IMR-90 (cell line): Measurements from ENCODE around the gene CADM2. TPM values are rescaled to one million over a fixed set of nuclear protein-coding genes. Genes with fewer than 3 reads are reported as not detected.

Source experiments
- ATAC-seq: fragments of 200-7000 bp; cut with Tn5 transposase; 2 replicates; pipeline ENCODE4 v1.9.1; 2020; ENCODE audit warnings: low read depth, mild to moderate bottlenecking, moderate library complexity
- BruUV-seq: library from RNA; stranded (reverse); fragments of 400-500 nt; replicated peaks from 2 replicates; lab custom pipeline; 2021; lab: Mats Ljungman, UMichigan
- CTCF ChIA-PET: fragments of 300-600 bp; formaldehyde crosslinking; extraction: SDS; loops from one replicate; lab custom pipeline; 2021; ENCODE audit warnings: antibody characterized with exemption; lab: Yijun Ruan, JAX
- POLR2A ChIA-PET: fragments of 300-600 bp; sonication (Branson Sonifier 250); formaldehyde crosslinking; loops from one replicate; lab custom pipeline; 2022; ENCODE audit warnings: antibody characterized with exemption; ENCODE audit not compliant: unreplicated experiment; lab: Charles Lee
- DNase-seq: peaks from one replicate; pipeline ENCODE4 v3.0.0; 2013
- H2AFZ ChIP-seq: replicated peaks from 2 replicates; pipeline ENCODE3; 2013; ENCODE audit warnings: low read length, mild to moderate bottlenecking; ENCODE audit not compliant: poor library complexity
- H2AK5ac ChIP-seq: 2 replicates; pipeline ENCODE4 v1.6.1; 2013; ENCODE audit warnings: low read depth, low read length, inconsistent platforms
- H2AK9ac ChIP-seq: replicated peaks from 2 replicates; pipeline ENCODE3; 2013; ENCODE audit warnings: mild to moderate bottlenecking, low read depth, low read length, moderate library complexity; ENCODE audit not compliant: poor library complexity
- H2BK120ac ChIP-seq: 2 replicates; pipeline ENCODE4 v1.6.1; 2013; ENCODE audit warnings: low read depth, low read length, inconsistent platforms
- H2BK15ac ChIP-seq: 3 replicates; pipeline ENCODE4 v1.6.1; 2013; ENCODE audit warnings: low read depth, low read length, inconsistent platforms
- H2BK20ac ChIP-seq: 2 replicates; pipeline ENCODE4 v1.6.1; 2013; ENCODE audit warnings: low read depth, mild to moderate bottlenecking, inconsistent platforms, low read length, moderate library complexity
- H2BK5ac ChIP-seq: 2 replicates; pipeline ENCODE4 v1.6.1; 2013; ENCODE audit warnings: mild to moderate bottlenecking, low read depth, low read length, inconsistent platforms; ENCODE audit not compliant: poor library complexity, severe bottlenecking
- H3K14ac ChIP-seq: replicated peaks from 2 replicates; pipeline ENCODE4 v1.6.1; 2013; ENCODE audit warnings: low read depth, low read length, inconsistent platforms
- H3K18ac ChIP-seq: 2 replicates; pipeline ENCODE4 v1.6.1; 2013; ENCODE audit warnings: low read depth, low read length, control low read depth
- H3K23ac ChIP-seq: 2 replicates; pipeline ENCODE4 v1.6.1; 2013; ENCODE audit warnings: low read depth, low read length, inconsistent platforms
- H3K27ac ChIP-seq: 2 replicates; pipeline ENCODE4 v1.5.1; 2013; ENCODE audit warnings: mild to moderate bottlenecking, control low read depth, low read length; ENCODE audit not compliant: insufficient read depth
- H3K27me3 ChIP-seq: 2 replicates; pipeline ENCODE4 v1.6.1; 2013; ENCODE audit warnings: low read length; ENCODE audit not compliant: control insufficient read depth, insufficient read depth
- H3K36me3 ChIP-seq: 2 replicates; pipeline ENCODE4 v1.6.1; 2013; ENCODE audit warnings: low read length, mixed read lengths; ENCODE audit not compliant: control insufficient read depth, insufficient read depth
- H3K4ac ChIP-seq: 2 replicates; pipeline ENCODE4 v1.6.1; 2013; ENCODE audit warnings: low read depth, low read length, inconsistent platforms
- H3K4me1 ChIP-seq: 2 replicates; pipeline ENCODE4 v1.6.1; 2013; ENCODE audit warnings: low read length, mixed read lengths; ENCODE audit not compliant: control insufficient read depth, insufficient read depth
- H3K4me2 ChIP-seq: 2 replicates; pipeline ENCODE4 v1.6.1; 2013; ENCODE audit warnings: low read depth, mild to moderate bottlenecking, control low read depth, low read length, moderate library complexity
- H3K4me3 ChIP-seq: 2 replicates; pipeline ENCODE4 v1.5.1; 2013; ENCODE audit warnings: low read depth, mild to moderate bottlenecking, control low read depth, low read length, moderate library complexity; ENCODE audit not compliant: insufficient read depth
- H3K56ac ChIP-seq: 2 replicates; pipeline ENCODE4 v1.6.1; 2013; ENCODE audit warnings: low read length, inconsistent platforms; ENCODE audit not compliant: insufficient read depth; ENCODE audit errors: extremely low read depth
- H3K79me1 ChIP-seq, 2 experiments: 2 replicates each; pipeline ENCODE4 v1.6.1; 2013; ENCODE audit warnings: low read length in 2 of 2, inconsistent platforms in 1 of 2, low read depth in 1 of 2
- H3K9ac ChIP-seq: 2 replicates; pipeline ENCODE4 v1.6.1; 2013; ENCODE audit warnings: low read depth, low read length, control low read depth
- H3K9me1 ChIP-seq: 2 replicates; pipeline ENCODE4 v1.6.1; 2013; ENCODE audit warnings: low read length, inconsistent platforms; ENCODE audit not compliant: insufficient read depth
- H3K9me3 ChIP-seq: 2 replicates; pipeline ENCODE4 v1.6.1; 2013; ENCODE audit warnings: low read length; ENCODE audit not compliant: control insufficient read depth, insufficient read depth
- H4K20me1 ChIP-seq: 2 replicates; pipeline ENCODE4 v1.6.1; 2013; ENCODE audit warnings: low read length, inconsistent platforms; ENCODE audit not compliant: insufficient read depth
- H4K5ac ChIP-seq: 2 replicates; pipeline ENCODE4 v1.6.1; 2013; ENCODE audit warnings: mild to moderate bottlenecking, low read depth, low read length, control low read depth
- H4K8ac ChIP-seq, 2 experiments: 2 replicates each; pipeline ENCODE4 v1.6.1; 2013; ENCODE audit warnings: low read depth in 2 of 2, low read length in 2 of 2, control low read depth in 1 of 2, inconsistent platforms in 1 of 2
- H4K91ac ChIP-seq: 2 replicates; pipeline ENCODE4 v1.6.1; 2013; ENCODE audit warnings: low read depth, low read length, inconsistent platforms; ENCODE audit not compliant: insufficient read depth
- BHLHE40 ChIP-seq: fragments of 150-350 bp; IDR thresholded peaks from 2 replicates; pipeline ENCODE4 v1.6.1; 2016; ENCODE audit warnings: mild to moderate bottlenecking, low read depth, low read length
- CEBPB ChIP-seq: IDR thresholded peaks from 2 replicates; pipeline ENCODE4 v1.6.1; 2012; ENCODE audit warnings: low read depth, low read length, improper control_type of control experiment
- CHD1 ChIP-seq: IDR thresholded peaks from 2 replicates; pipeline ENCODE4 v1.6.1; 2012; ENCODE audit warnings: low read depth, low read length, improper control_type of control experiment
- FOS ChIP-seq: fragments of 150-350 bp; IDR thresholded peaks from 2 replicates; pipeline ENCODE4 v1.6.1; 2016; ENCODE audit warnings: low read depth, low read length
- MAFK ChIP-seq: IDR thresholded peaks from 2 replicates; pipeline ENCODE4 v1.6.1; 2012; ENCODE audit warnings: low read depth, low read length, improper control_type of control experiment
- MAZ ChIP-seq: IDR thresholded peaks from 2 replicates; pipeline ENCODE4 v1.6.1; 2012; ENCODE audit warnings: low read depth, mild to moderate bottlenecking, low read length, improper control_type of control experiment, moderate library complexity, borderline replicate concordance
- MXI1 ChIP-seq: IDR thresholded peaks from 2 replicates; pipeline ENCODE4 v1.6.1; 2012; ENCODE audit warnings: low read depth, mild to moderate bottlenecking, low read length, moderate library complexity, borderline replicate concordance
- NFE2L2 ChIP-seq: fragments of 150-350 bp; IDR thresholded peaks from 2 replicates; pipeline ENCODE4 v1.6.1; 2016; ENCODE audit warnings: low read depth, mild to moderate bottlenecking, low read length
- POLR2A ChIP-seq: IDR thresholded peaks from 2 replicates; pipeline ENCODE4 v1.6.1; 2012; ENCODE audit warnings: mild to moderate bottlenecking, low read depth, low read length
- RAD21 ChIP-seq: IDR thresholded peaks from 2 replicates; pipeline ENCODE4 v1.6.1; 2012; ENCODE audit warnings: low read length, improper control_type of control experiment
- RCOR1 ChIP-seq: IDR thresholded peaks from 2 replicates; pipeline ENCODE4 v1.6.1; 2012; ENCODE audit warnings: mild to moderate bottlenecking, low read length, improper control_type of control experiment; ENCODE audit not compliant: insufficient replicate concordance
- RFX5 ChIP-seq: IDR thresholded peaks from 2 replicates; pipeline ENCODE4 v1.8.0; 2012; ENCODE audit warnings: low read depth, mild to moderate bottlenecking, low read length, moderate library complexity
- SMC3 ChIP-seq: fragments of 150-350 bp; IDR thresholded peaks from 2 replicates; pipeline ENCODE4 v1.6.1; 2016; ENCODE audit warnings: low read depth, mild to moderate bottlenecking, antibody characterized with exemption, low read length, moderate library complexity
- WGBS, 2 experiments: methylation state at CpG; one replicate each; pipeline versions ENCODE4 v1.1.5 to v1.1.7; 2013; ENCODE audit warnings: missing lambda C conversion rate in 2 of 2; ENCODE audit not compliant: insufficient read length in 1 of 2; ENCODE audit errors: extremely low coverage in 2 of 2; 5-methylcytosine and 5-hydroxymethylcytosine counted together
- dilution Hi-C: fragments of 300-500 bp; cut with HindIII; formaldehyde crosslinking; loops from one replicate; pipeline ENCODE4 v1.14.3; 2018; ENCODE audit warnings: low sequenced_read_pairs; ENCODE audit not compliant: unreplicated experiment
- in situ Hi-C: fragments of 300-500 bp; cut with MboI; formaldehyde crosslinking; loops from 3 replicates; pipeline ENCODE4 v1.14.3; 2019; ENCODE audit warnings: low sequenced_read_pairs, inconsistent platforms, mixed read lengths
- intact Hi-C: fragments of 100-400 bp; cut with micrococcal nuclease; formaldehyde crosslinking; loops from 2 replicates; pipeline ENCODE4 v1.10.0; 2022
- polyA plus RNA-seq, 3 experiments: library from polyadenylated mRNA; depleted of rRNA; stranded (reverse); fragments of >200 nt; gene quantifications; 2 replicates each; pipeline ENCODE4 v1.2.3, GENCODE V29; 2012; ENCODE audit warnings: low replicate concordance in 1 of 3
- total RNA-seq: library from RNA; depleted of rRNA; stranded (reverse); fragments of >200 nt; gene quantifications from 2 replicates; pipeline ENCODE4 v1.2.3, GENCODE V29; 2012
- TF ChIP-seq, protein P1 (sequence below): fragments of 150-350 bp; IDR thresholded peaks from 2 replicates; pipeline ENCODE4 v1.6.1; 2016; ENCODE audit warnings: low read depth, mild to moderate bottlenecking, low read length, moderate library complexity, borderline replicate concordance
- TF ChIP-seq, protein P2 (sequence below): fragments of 150-350 bp; IDR thresholded peaks from 2 replicates; pipeline ENCODE4 v1.6.1; 2017; ENCODE audit warnings: mild to moderate bottlenecking, antibody characterized with exemption, low read length, low read depth
- TF ChIP-seq, protein P3 (sequence below): conservative IDR thresholded peaks from 2 replicates; pipeline ENCODE4 v1.5.1; 2012; ENCODE audit warnings: mild to moderate bottlenecking, low read depth, low read length, improper control_type of control experiment

Gene CADM2
- total and polyA plus RNA-seq, 2 of the 4 experiments (the other 2 are of a cell fraction) = not detected

DNA sequence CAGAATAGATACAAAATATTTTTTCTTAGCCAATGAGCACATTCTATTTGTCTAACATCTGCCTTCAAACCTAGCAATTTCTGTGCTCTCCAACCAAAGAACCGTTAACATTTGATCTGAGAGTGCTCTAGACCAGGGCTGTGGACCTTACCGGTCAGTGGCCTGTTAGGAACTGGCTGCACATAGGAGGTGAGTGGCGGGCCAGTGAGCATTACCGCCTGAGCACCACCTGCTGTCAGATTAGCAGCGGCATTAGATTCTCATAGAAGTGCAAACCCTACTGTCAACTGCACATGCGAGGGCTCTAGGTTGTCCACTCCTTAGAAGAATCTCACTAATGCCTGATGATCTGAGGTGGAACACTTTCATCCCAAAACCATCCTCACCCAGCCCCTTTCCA is 131.7 kb downstream of the CADM2 start:
- POLR2A ChIA-PET = no interaction called here
- H2AK5ac ChIP-seq = no peak overlapping the region
- BruUV-seq = no TSS peak
- in situ Hi-C loops = no loop called here
- no peak for ATAC-seq
- H2BK15ac ChIP-seq = no peak overlapping the region
- H2BK20ac ChIP-seq = no peak overlapping the region
- H2BK5ac ChIP-seq = no peak overlapping the region
- no peak overlapping the region for H3K9ac ChIP-seq
- H3K79me1 ChIP-seq = no peaks in the 10 kb centered on the region
- no peak overlapping the region for H3K4me3 ChIP-seq
- H3K23ac ChIP-seq = no peak overlapping the region
- WGBS, 2 experiments = 60% methylated on average over 1 of the region's 6 CpGs; no CpG with 5 or more reads in 1 of the 2 experiments
- no peaks in the 10 kb centered on the region for H3K9me1 ChIP-seq
- intact Hi-C loops = no loop called here
- H3K14ac ChIP-seq = no peak overlapping the region
- no peak for DNase-seq
- H2BK120ac ChIP-seq = no peak overlapping the region
- no peak overlapping the region for H4K5ac ChIP-seq
- H3K27ac ChIP-seq = no peak overlapping the region
- no peak overlapping the region for H4K8ac ChIP-seq
- H2AK9ac ChIP-seq = no peak overlapping the region
- no peak overlapping the region for H3K4me2 ChIP-seq
- CTCF ChIA-PET = no interaction called here
- no peak overlapping the region for H3K56ac ChIP-seq
- H4K20me1 ChIP-seq = no peaks in the 10 kb centered on the region
- H3K9me3 ChIP-seq = no peaks in the 10 kb centered on the region
- TF ChIP-seq POLR2A (no peak), MAZ (no peak), RAD21 (no peak), SMC3 (no peak), FOS (no peak), CHD1 (no peak), RFX5 (no peak), BHLHE40 (no peak), NFE2L2 (no peak), MAFK (no peak), RCOR1 (no peak), MXI1 (no peak), CEBPB (no peak)
- TF ChIP-seq, protein P1, sequence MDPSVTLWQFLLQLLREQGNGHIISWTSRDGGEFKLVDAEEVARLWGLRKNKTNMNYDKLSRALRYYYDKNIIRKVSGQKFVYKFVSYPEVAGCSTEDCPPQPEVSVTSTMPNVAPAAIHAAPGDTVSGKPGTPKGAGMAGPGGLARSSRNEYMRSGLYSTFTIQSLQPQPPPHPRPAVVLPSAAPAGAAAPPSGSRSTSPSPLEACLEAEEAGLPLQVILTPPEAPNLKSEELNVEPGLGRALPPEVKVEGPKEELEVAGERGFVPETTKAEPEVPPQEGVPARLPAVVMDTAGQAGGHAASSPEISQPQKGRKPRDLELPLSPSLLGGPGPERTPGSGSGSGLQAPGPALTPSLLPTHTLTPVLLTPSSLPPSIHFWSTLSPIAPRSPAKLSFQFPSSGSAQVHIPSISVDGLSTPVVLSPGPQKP = no peak
- TF ChIP-seq, protein P2, sequence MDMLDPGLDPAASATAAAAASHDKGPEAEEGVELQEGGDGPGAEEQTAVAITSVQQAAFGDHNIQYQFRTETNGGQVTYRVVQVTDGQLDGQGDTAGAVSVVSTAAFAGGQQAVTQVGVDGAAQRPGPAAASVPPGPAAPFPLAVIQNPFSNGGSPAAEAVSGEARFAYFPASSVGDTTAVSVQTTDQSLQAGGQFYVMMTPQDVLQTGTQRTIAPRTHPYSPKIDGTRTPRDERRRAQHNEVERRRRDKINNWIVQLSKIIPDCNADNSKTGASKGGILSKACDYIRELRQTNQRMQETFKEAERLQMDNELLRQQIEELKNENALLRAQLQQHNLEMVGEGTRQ = no peak
- TF ChIP-seq, protein P3, sequence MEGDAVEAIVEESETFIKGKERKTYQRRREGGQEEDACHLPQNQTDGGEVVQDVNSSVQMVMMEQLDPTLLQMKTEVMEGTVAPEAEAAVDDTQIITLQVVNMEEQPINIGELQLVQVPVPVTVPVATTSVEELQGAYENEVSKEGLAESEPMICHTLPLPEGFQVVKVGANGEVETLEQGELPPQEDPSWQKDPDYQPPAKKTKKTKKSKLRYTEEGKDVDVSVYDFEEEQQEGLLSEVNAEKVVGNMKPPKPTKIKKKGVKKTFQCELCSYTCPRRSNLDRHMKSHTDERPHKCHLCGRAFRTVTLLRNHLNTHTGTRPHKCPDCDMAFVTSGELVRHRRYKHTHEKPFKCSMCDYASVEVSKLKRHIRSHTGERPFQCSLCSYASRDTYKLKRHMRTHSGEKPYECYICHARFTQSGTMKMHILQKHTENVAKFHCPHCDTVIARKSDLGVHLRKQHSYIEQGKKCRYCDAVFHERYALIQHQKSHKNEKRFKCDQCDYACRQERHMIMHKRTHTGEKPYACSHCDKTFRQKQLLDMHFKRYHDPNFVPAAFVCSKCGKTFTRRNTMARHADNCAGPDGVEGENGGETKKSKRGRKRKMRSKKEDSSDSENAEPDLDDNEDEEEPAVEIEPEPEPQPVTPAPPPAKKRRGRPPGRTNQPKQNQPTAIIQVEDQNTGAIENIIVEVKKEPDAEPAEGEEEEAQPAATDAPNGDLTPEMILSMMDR = no peak
- H2AFZ ChIP-seq = no peak overlapping the region
- no peaks in the 10 kb centered on the region for H3K27me3 ChIP-seq
- H3K4me1 ChIP-seq = no peaks in the 10 kb centered on the region
- no peaks in the 10 kb centered on the region for H3K36me3 ChIP-seq
- no peak overlapping the region for H3K18ac ChIP-seq
- dilution Hi-C loops = no loop called here
- no peak overlapping the region for H3K4ac ChIP-seq
- H4K91ac ChIP-seq = no peak overlapping the region
